NT2/D1 (cell line): ENCODE results near the gene SLC1A1.
"Not testable (repeated sequence)": the region's sequence is repeated elsewhere in the genome, so short reads cannot be mapped to it uniquely, and the experiment has no call there.

Experiments
- YY1 ChIP-seq: IDR thresholded peaks from 2 replicates; pipeline ENCODE4 v1.6.1; 2011; ENCODE audit not compliant: insufficient read length, insufficient read depth
- ZNF274 ChIP-seq: IDR thresholded peaks from 2 replicates; pipeline ENCODE4 v1.6.1; 2011; ENCODE audit warnings: mild to moderate bottlenecking, low read depth, low read length

- TF ChIP-seq ZNF274, YY1: not testable (repeated sequence)
These were observed 115.8 kb downstream of the SLC1A1 start for GRCh38 chr9:4606033-4606432.
